GM19455 (cell line): ENCODE measurements around the gene BCR.
"Not testable (repeated sequence)": the region's sequence is repeated elsewhere in the genome, so short reads cannot be mapped to it uniquely, and the experiment has no call there.

Experiments
- ATAC-seq: cut with Tn5 transposase; IDR thresholded peaks from one replicate; pipeline ENCODE4 v1.9.1; 2021; ENCODE audit not compliant: unreplicated experiment

BCR gene

GRCh38 chr22:23361676-23362075 lies 181.4 kb downstream of the BCR start:
- ATAC-seq = no peak

GRCh38 chr22:23363683-23364082 lies 183.4 kb downstream of the BCR start:
- ATAC-seq = no peak

GRCh38 chr22:23364389-23364788 lies 184.1 kb downstream of the BCR start:
- ATAC-seq = no peak

GRCh38 chr22:23365524-23365923 lies 185.2 kb downstream of the BCR start:
- no peak for ATAC-seq

- ATAC-seq = no peak
Observed at GRCh38 chr22:23365961-23366360, 185.7 kb downstream of the BCR start.

GRCh38 chr22:23367196-23367595 lies 186.9 kb downstream of the BCR start:
- ATAC-seq = not testable (repeated sequence)
